Measurements from ENCODE around the gene CD63. TPM values are rescaled to one million over a fixed set of nuclear protein-coding genes. Genes with fewer than 3 reads are reported as not detected.
A peak's percentile ranks its signal among the peaks of the same experiment; 100 is the strongest.

The CD63 gene
- total RNA-seq, 1 experiment from 2014 or later: 409 TPM

- Mint-ChIP-seq H3K4me1 (peaks cover 32% of the 10 kb centered on the region), H3K27ac (no peak overlapping the region), H3K36me3 (peaks cover 19% of the 10 kb centered on the region), H3K4me3 (no peak overlapping the region), H3K9me3 (no peaks in the 10 kb centered on the region), H3K27me3 (ENCODE audit: low read depth) (no peaks in the 10 kb centered on the region)
- ATAC-seq (no peak), DNase-seq (ENCODE audit: low spot score) (no peak)
- ChIA-PET POLR2A (interaction anchor here (1.3 kb wide), 1 partner anchor 40 kb away, joined by 3 read pairs; a partner anchor contains a TSS), CTCF (interaction anchor here (0.6 to 10.8 kb wide), 12 partner anchors 8 to 1239 kb away, joined by 3 to 160 read pairs (median 6); partner anchors contain the start of genes CD63 and ITGA7)
- no peak for TF ChIP-seq TEAD4 (CRISPR knock-in tag; IDR thresholded peaks at IDR 0.05)
- no peak for TF ChIP-seq TEAD1 (CRISPR knock-in tag; IDR thresholded peaks at IDR 0.05)
- TF ChIP-seq ATF2 (CRISPR knock-in tag; IDR thresholded peaks at IDR 0.05; ENCODE audit: borderline replicate concordance, low read depth): no peak
- TF ChIP-seq NR1H2 (CRISPR knock-in tag; IDR thresholded peaks at IDR 0.05): no peak
- TF ChIP-seq AR (CRISPR knock-in tag; IDR thresholded peaks at IDR 0.05): no peak
Observed at GRCh38 chr12:55721601-55722213, 7.1 kb downstream of the CD63 start.

- Mint-ChIP-seq H3K36me3 (peaks cover 13% of the 10 kb centered on the region), H3K27me3 (ENCODE audit: low read depth) (0 out of 2 replicates have a peak, but pooled peaks cover 1% of the 10 kb centered on the region), H3K27ac (peak overlapping the region; percentile 36; the same call in 1 of the 2 replicates), H3K9me3 (no peaks in the 10 kb centered on the region), H3K4me3 (no peak overlapping the region), H3K4me1 (peaks cover 33% of the 10 kb centered on the region)
- TF ChIP-seq HMGXB4 (CRISPR knock-in tag; IDR thresholded peaks at IDR 0.05): 0 out of 2 replicates have a peak, but pooled peaks have one; percentile 50
- TF ChIP-seq CREB1 (CRISPR knock-in tag; IDR thresholded peaks at IDR 0.05): no peak
- ChIA-PET POLR2A (interaction anchor here (1.4 kb wide), 1 partner anchor 8 kb away, joined by 6 read pairs; the partner anchor contains the start of gene CD63), CTCF (interaction anchor here (0.6 to 10.8 kb wide), 18 partner anchors 9 to 1239 kb away, joined by 3 to 160 read pairs (median 5); partner anchors contain the start of genes CD63, DGKA and ITGA7)
- DNase-seq (ENCODE audit: low spot score): peak; percentile 49
- peak; percentile 61 for ATAC-seq
Observed at GRCh38 chr12:55720894-55721444, 7.8 kb downstream of the CD63 start.

- ChIA-PET POLR2A (interaction anchor here (1.4 kb wide), 1 partner anchor 9 kb away, joined by 6 read pairs; the partner anchor contains the start of gene CD63), CTCF (interaction anchor here (0.9 to 10.8 kb wide), 12 partner anchors 10 to 220 kb away, joined by 3 to 160 read pairs (median 6); partner anchors contain the start of genes CD63, DGKA and ITGA7)
- 0 out of 2 replicates have a peak, but pooled peaks cover 3% of the 10 kb centered on the region for H3K27me3 Mint-ChIP-seq (ENCODE audit: low read depth)
- TF ChIP-seq FOXK1 (CRISPR knock-in tag; IDR thresholded peaks at IDR 0.05) (no peak), IRF1 (CRISPR knock-in tag; IDR thresholded peaks at IDR 0.05) (no peak), AFF4 (CRISPR knock-in tag; IDR thresholded peaks at IDR 0.05; ENCODE audit: borderline replicate concordance) (no peak), CBFB (CRISPR knock-in tag; IDR thresholded peaks at IDR 0.05; ENCODE audit: low read depth) (no peak), ZNF219 (CRISPR knock-in tag; IDR thresholded peaks at IDR 0.05; ENCODE audit: borderline replicate concordance) (no peak), ZBTB21 (CRISPR knock-in tag; IDR thresholded peaks at IDR 0.05; ENCODE audit: borderline replicate concordance) (no peak)
- H3K36me3 Mint-ChIP-seq: peaks cover 6% of the 10 kb centered on the region; the same call in 1 of the 2 replicates
- H3K27ac Mint-ChIP-seq: peak within 1 kb of the TSS; percentile 36; the same call in 1 of the 2 replicates
- DNase-seq (ENCODE audit: low spot score) (no peak), ATAC-seq (no peak)
- no peak within 1 kb of the TSS for H3K4me3 Mint-ChIP-seq
- H3K4me1 Mint-ChIP-seq: peaks cover 39% of the 10 kb centered on the region
- no peaks in the 10 kb centered on the region for H3K9me3 Mint-ChIP-seq
Observed at GRCh38 chr12:55720071-55720564, 8.7 kb downstream of the CD63 start, which contains the start of gene RDH5. Gene RDH5, plus strand, starts transcription at chr12:55720393. Its CDS starts 792 bp downstream, at chr12:55721185.

Measured in WTC11 (cell line).